Superior temporal gyrus (tissue), 1 donor: Measurements from ENCODE around the gene TICRR.
"Not testable (repeated sequence)": the region's sequence is repeated elsewhere in the genome, so short reads cannot be mapped to it uniquely, and the experiment has no call there.

ENCODE experiments used
- DNase-seq: peaks from one replicate; pipeline ENCODE4 v3.0.0-alpha.2; 2016; ENCODE audit errors: extremely low spot score

The TICRR gene

DNA sequence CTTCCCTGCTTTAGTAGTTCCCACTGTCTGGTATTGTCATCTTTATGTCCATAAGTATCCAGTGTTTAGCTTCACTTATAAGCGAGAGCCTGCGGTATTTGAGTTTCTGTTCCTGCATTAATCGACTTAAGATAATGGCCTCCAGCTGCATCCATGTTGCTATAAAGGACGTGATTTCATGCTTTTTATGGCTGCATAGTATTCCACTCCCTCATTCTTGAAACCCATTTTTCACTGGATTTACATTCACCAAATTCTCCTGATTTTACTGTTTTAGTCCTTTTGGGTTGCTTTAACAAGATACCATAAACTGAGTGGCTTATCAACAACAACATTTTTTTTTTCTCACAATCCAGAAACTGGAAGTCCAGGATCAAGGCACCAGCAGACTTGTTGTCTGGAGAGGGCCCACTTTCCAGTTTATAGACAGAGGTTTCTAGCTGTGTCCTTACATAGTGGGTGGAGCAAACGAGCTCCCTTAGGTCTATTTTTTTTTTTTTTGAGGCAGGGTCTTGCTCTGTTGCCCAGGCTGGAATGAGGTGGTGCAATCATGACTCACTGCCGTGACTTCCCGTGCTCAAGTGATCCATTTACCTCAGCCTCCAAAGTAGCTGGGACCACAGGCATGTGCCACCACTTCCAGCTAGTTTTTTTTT, 6.1 kb upstream of the TICRR start:
- DNase-seq, result no peak

DNA sequence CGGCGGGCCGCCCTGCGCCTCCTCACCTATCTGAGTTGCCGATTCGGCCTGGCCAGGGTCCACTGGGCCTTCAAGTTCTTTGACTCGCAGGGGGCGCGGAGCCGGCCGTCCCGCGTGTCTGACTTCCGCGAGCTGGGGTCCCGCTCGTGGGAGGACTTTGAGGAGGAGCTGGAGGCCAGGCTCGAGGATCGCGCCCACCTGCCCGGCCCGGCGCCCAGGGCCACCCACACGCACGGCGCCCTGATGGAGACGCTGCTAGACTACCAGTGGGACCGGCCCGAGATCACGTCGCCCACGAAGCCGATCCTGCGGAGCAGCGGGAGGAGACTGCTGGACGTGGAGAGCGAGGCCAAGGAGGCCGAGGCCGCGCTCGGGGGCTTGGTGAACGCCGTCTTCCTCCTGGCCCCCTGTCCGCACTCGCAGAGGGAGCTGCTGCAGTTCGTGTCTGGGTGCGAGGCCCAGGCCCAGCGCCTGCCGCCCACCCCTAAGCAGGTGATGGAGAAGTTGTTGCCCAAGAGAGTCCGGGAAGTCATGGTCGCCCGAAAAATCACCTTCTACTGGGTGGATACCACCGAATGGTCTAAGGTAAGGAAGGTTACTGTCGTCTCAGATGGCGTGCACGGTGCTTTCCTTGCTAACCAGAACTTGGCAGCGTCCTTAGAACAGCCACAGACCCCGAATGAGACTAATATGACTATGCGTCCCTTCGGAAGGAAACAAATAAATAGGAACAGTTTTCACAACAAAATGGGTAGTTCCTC, 567 bp downstream of the TICRR start:
- DNase-seq, result no peak

DNA sequence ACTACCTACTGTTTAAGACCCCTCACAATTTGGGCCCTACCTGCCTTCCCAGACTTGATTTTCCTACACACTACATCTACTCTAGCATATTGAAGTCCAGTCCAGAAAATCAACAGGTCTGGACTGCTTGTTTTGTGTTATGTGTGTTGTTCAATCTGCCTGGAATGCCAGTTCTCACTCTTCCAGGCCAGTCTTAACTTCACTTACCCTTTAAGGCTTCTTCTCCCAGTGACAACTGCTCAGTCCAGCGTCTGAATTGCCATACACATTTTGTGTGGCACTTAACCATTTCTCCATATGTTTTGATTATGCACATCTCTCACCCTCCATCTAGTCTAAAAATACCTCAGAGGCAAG, 1.1 kb downstream of the TICRR start:
- DNase-seq, result no peak

GRCh38 chr15:89577776-89578115, 2.5 kb downstream of the TICRR start:
- no peak for DNase-seq

GRCh38 chr15:89578146-89578545, 2.9 kb downstream of the TICRR start:
- no peak for DNase-seq

GRCh38 chr15:89580747-89581146, 5.5 kb downstream of the TICRR start:
- not testable (repeated sequence) for DNase-seq

DNA sequence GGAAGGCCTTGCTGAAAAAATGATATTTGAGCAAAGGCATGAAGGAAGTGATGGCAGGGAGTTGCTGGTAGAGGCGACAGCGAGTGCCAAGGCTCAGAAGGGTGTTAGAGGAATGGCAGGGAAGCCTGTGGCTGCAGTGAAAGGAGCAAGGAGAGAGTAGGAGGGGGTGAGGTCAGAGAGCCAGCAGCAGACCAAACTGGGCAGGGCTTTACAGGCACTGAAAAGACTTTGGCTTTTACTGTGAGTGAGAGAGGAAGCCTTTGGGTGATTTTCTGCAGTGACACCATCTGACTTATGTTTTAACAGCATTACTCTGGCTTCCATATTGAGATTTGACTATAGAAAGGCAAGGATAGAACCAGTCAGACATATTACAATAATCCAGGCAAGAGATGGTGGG, 11.4 kb downstream of the TICRR start:
- DNase-seq, result no peak

DNA sequence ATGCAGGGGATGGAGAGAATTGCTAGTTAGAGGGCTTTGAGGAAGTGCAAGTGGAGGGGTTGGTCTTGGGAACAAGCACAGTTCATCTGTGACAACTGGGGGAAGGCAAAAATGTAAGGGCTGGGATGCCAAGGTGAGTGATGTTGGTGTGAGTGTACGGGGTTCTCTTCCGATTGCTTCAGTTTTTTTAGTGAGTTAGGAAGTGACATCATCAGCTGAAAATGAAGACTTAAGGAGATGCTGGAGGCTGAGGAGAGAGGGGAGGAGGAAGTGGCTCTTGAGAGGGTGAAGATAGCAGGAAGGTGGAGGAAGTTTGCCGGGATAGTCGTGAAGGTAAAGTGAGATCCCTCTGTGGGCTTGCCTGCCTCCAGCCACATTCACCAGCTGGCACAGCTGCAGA, 12.7 kb downstream of the TICRR start:
- DNase-seq, result no peak

GRCh38 chr15:89591834-89592233, 16.6 kb downstream of the TICRR start:
- DNase-seq, result no peak

- no peak for DNase-seq
These were observed 17.7 kb downstream of the TICRR start for GRCh38 chr15:89593018-89593417.

GRCh38 chr15:89599021-89599420, 23.8 kb downstream of the TICRR start:
- DNase-seq, result no peak

- DNase-seq, result no peak
These were observed 36.0 kb downstream of the TICRR start for GRCh38 chr15:89611317-89611716.

DNA sequence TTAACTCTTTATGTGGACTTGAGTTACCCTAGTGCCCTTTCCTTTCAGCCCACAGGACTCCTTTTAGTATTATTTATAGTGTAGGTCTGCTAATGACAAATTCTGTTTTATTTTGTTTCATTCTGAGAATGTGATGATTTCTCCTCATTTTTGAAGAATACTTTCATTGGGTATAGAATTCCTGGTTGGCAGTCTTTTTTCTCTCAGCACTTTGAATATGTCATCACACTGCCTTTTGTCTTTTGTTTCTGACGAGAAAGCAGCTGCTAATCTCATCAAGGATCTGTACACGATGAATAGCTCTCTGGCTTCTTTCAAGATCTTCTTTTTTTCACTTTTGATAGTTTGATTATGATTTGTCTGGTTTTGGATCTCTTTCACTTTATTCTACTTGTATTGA, 37.8 kb downstream of the TICRR start:
- DNase-seq, result no peak

GRCh38 chr15:89614164-89614563, 38.9 kb downstream of the TICRR start:
- no peak for DNase-seq

- DNase-seq, result no peak
These were observed 39.9 kb downstream of the TICRR start for GRCh38 chr15:89615135-89615534.

GRCh38 chr15:89616228-89616627, 41.0 kb downstream of the TICRR start:
- DNase-seq, result no peak

DNA sequence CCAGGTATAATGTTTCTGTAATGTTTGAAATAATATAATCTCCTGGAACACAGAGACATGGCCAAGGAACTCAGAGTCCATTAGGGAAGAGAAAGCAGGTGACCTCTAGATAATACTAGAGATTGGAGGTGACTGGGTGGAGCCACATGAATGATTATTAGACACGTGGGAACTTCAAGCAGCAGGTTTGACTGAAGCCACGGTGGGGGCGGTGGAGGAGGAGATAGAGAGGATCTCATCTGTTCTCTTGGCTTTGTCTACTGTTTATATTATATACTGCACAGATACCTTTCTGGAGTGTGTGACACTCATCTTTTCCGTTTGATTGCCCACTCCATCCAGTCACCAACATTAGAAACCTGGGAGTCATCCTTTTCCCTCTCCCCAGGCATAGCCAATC, 46.3 kb downstream of the TICRR start:
- no peak for DNase-seq

- no peak for DNase-seq
These were observed 47.9 kb downstream of the TICRR start for GRCh38 chr15:89623165-89623564.

- no peak for DNase-seq
These were observed 50.4 kb downstream of the TICRR start for GRCh38 chr15:89625716-89626115.

- DNase-seq, result no peak
These were observed 52.1 kb downstream of the TICRR start for GRCh38 chr15:89627256-89627970.

GRCh38 chr15:89628301-89628700, 53.0 kb downstream of the TICRR start:
- no peak for DNase-seq

DNA sequence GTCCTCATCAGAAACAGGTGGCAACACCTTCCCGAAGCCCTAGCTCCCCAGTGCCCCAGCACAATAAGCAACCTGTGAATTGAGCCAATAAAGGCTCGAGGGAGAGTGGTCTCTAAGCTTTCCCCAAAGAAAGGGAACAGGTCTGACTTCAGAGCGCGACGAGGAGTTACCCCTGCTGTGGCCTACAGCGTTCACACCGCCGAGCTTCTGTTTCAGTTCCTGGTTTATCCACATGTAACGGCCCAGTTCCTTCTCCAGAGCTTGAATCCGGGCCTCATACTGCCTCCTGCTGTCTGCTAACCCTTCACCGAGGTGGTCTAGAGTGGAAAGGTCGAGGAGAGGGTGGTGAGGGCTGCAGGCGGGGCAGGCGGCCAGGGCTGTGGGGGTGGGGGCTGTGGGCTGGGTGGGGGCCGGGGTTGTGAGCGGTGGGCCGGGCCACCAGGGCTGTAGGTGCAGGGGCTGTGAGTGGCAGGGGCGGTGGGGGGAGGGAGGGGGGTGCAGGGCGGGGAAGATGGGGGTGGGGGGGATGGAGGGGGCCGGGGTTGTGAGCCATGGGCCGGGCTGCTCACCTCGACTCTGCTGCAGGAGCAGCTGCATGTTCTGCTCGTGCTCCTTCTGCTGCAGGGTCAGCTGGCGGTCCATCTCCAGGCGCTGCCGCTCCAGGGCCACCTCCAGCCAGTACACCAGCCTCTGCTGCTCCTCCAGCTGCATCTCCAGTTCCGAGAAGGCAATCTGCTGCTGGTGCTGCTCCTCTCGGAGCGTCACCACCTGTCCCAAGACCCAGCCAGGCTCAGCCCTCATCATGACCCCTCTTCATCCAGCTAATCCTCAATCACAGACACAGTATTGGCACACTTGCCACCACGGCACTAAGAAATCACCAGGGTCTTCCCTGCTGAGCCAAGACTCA, 53.8 kb downstream of the TICRR start:
- no peak for DNase-seq
